ENCODE data around the gene ZNF263.

- TF ChIP-seq EZH2 (IDR thresholded peaks at IDR 0.05; ENCODE audit: borderline replicate concordance, insufficient read depth, low read depth, low read length, poor library complexity, severe bottlenecking) (no peak), CTCF (IDR thresholded peaks at IDR 0.05) (no peak)
These were observed 27.0 kb upstream of the ZNF263 start, which contains the start of gene MEFV for GRCh38 chr16:3256146-3256865.
